IPS DF 19.7 (cell line): ENCODE measurements around the gene NKD2.

Source experiments
- DNase-seq: peaks from one replicate; pipeline ENCODE4 v3.0.0-alpha.2; 2013; ENCODE audit warnings: low read depth, low spot score

NKD2 gene

DNA sequence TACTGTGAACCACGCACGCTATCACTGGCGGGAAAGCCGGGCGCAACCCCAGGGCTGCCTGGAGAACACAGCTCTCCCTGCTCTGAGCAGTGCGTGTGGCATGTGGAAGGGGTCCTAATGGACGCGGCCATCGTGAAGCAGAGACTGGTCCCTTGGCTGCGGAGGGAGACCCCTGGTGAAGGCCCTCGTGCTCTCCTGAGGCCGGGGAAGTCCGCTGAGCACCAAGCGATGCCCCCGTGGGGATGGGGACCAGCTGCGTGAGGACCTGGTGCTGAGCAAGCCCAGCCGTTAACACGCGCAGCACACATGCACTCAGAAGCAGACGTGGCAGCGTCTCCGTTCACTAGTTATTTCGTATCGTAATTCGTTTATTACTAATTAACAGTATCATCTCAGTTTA, 78.8 kb downstream of the NKD2 start:
- DNase-seq, result no peak

DNA sequence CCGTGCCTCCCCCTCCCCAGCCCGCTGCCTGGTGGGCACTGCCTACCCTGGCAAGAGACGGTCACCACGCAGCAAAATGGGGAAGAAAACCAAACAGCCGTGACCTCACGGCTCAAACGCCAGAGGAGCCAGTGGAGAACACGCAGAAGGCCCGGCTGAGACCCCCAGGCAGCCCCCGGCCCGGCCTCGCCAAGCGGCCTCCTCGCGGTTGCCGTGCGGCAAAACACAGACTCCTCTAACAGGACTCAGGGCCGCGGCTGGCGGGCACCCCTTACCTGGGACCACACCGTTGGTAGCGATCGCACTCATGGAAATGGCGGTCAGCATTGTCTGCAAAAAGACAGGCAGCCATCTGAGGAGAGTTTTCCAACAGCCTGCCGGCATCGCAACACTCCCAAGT, 79.4 kb downstream of the NKD2 start:
- DNase-seq, result no peak
